K562 (cell line): ENCODE data around the gene CBFA2T2. TPM values are rescaled to one million over a fixed set of nuclear protein-coding genes. Genes with fewer than 3 reads are reported as not detected.
A peak's percentile ranks its signal among the peaks of the same experiment; 100 is the strongest.

ENCODE experiments used
- ATAC-seq: fragments of 200-7000 bp; cut with Tn5 transposase; 3 replicates; pipeline ENCODE4 v1.9.1; 2020; ENCODE audit warnings: moderate library complexity
- BruUV-seq: library from RNA; stranded (reverse); fragments of 400-500 nt; replicated peaks from 2 replicates; lab custom pipeline; 2021; lab: Mats Ljungman, UMichigan
- CTCF ChIA-PET: fragments of 300-600 bp; formaldehyde crosslinking; extraction: SDS; loops from one replicate; lab custom pipeline; 2021; ENCODE audit warnings: low intra/inter-chr PET ratio; lab: Yijun Ruan, JAX
- POLR2A ChIA-PET: fragments of 300-600, 350-650 bp; sonication (Branson Sonifier 250); formaldehyde crosslinking; extraction: SDS; loops from one replicate; lab custom pipeline; 2021; ENCODE audit warnings: antibody characterized with exemption, inconsistent platforms; lab: Yijun Ruan, JAX
- DNase-seq, 4 experiments: peaks; one replicate each; pipeline versions ENCODE4 v3.0.0 to v3.0.0-alpha.2; 2011 to 2018; ENCODE audit warnings: low spot score in 3 of 4, mixed read lengths in 3 of 4; ENCODE audit errors: extremely low read depth in 1 of 4
- FAIRE-seq: peaks from 2 replicates; lab custom pipeline; 2011; peaks lifted over from hg19 to GRCh38; lab: Jason Lieb, UNC
- H2AFZ ChIP-seq: 2 replicates; pipeline ENCODE4 v1.6.0; 2011; ENCODE audit warnings: low read depth, low read length, control low read depth, inconsistent platforms
- H3K27ac ChIP-seq: fragments of 200-600 bp; 3 replicates; pipeline ENCODE4 v1.8.0; 2011; ENCODE audit warnings: low read depth, mild to moderate bottlenecking, control low read depth, inconsistent platforms, low read length, moderate library complexity, mixed read lengths; ENCODE audit errors: extremely low read depth
- H3K27me3 ChIP-seq, 2 experiments: fragments of 300-600 bp in 1 of 2; 2 replicates in 1 of 2; 3 replicates in 1 of 2; pipeline versions ENCODE4 v1.6.0 to v1.8.0; 2011; ENCODE audit warnings: inconsistent platforms in 2 of 2, low read length in 2 of 2, mild to moderate bottlenecking in 1 of 2, mixed read lengths in 1 of 2, moderate library complexity in 1 of 2; ENCODE audit not compliant: control insufficient read depth in 2 of 2, insufficient read depth in 2 of 2
- H3K36me3 ChIP-seq: fragments of 300-600 bp; 3 replicates; pipeline ENCODE4 v1.8.0; 2011; ENCODE audit warnings: mild to moderate bottlenecking, low read length, inconsistent platforms; ENCODE audit not compliant: control insufficient read depth, insufficient read depth
- H3K4me1 ChIP-seq, 2 experiments: fragments of 200-600 bp in 1 of 2; replicated peaks in 1 of 2; 2 replicates in 1 of 2; 3 replicates in 1 of 2; pipeline versions ENCODE4 v1.5.1 to v1.8.0; 2011; ENCODE audit warnings: inconsistent platforms in 2 of 2, low read length in 2 of 2, mild to moderate bottlenecking in 1 of 2, mixed read lengths in 1 of 2, moderate library complexity in 1 of 2; ENCODE audit not compliant: control insufficient read depth in 2 of 2, insufficient read depth in 2 of 2
- H3K4me2 ChIP-seq: 2 replicates; pipeline ENCODE4 v1.6.1; 2011; ENCODE audit warnings: low read length, control low read depth, inconsistent platforms, mixed read lengths; ENCODE audit not compliant: insufficient read depth
- H3K4me3 ChIP-seq: fragments of 200-600 bp; sonication (generic), shearing (Covaris generic); 2 replicates; pipeline ENCODE4 v1.5.1; 2016; ENCODE audit warnings: control low read depth, inconsistent platforms
- H3K79me2 ChIP-seq: fragments of 200-600 bp; 3 replicates; pipeline ENCODE4 v1.8.0; 2011; ENCODE audit warnings: low read length, inconsistent platforms; ENCODE audit not compliant: control insufficient read depth, insufficient read depth
- H3K9ac ChIP-seq, 2 experiments: 2 replicates each; pipeline versions ENCODE4 v1.6.0 to v1.6.1; 2011; ENCODE audit warnings: low read depth in 2 of 2, low read length in 2 of 2, control low read depth in 1 of 2, inconsistent platforms in 1 of 2, mild to moderate bottlenecking in 1 of 2, mixed read lengths in 1 of 2; ENCODE audit not compliant: insufficient read depth in 1 of 2
- H3K9me1 ChIP-seq: one replicate; pipeline ENCODE4 v1.6.0; 2011; ENCODE audit warnings: inconsistent platforms, mild to moderate bottlenecking, low read length, moderate library complexity; ENCODE audit not compliant: control insufficient read depth, insufficient read depth
- H3K9me3 ChIP-seq: replicated peaks from 2 replicates; pipeline ENCODE4 v1.5.1; 2011; ENCODE audit warnings: low read depth, low read length, inconsistent platforms; ENCODE audit not compliant: control insufficient read depth, insufficient read depth
- H4K20me1 ChIP-seq: replicated peaks from 2 replicates; pipeline ENCODE4 v1.6.1; 2011; ENCODE audit warnings: low read length, inconsistent platforms, mixed read lengths; ENCODE audit not compliant: control insufficient read depth, insufficient read depth
- ATF1 ChIP-seq, 2 experiments: fragments of 450-650 bp in 1 of 2; IDR thresholded peaks; 2 replicates each; pipeline ENCODE4 v1.6.1; 2016; ENCODE audit warnings: missing compliant biosample characterization in 1 of 2, missing genetic modification characterization in 1 of 2
- ATF6 ChIP-seq: sonication (generic); formaldehyde crosslinking; IDR thresholded peaks from 2 replicates; pipeline ENCODE4 v1.4.0; 2020; ENCODE audit warnings: mild to moderate bottlenecking, missing genetic modification reagents
- BCOR ChIP-seq: fragments of 450-650 bp; IDR thresholded peaks from 2 replicates; pipeline ENCODE4 v1.6.1; 2016
- BRD4 ChIP-seq: fragments of 200-600 bp; sonication (generic); IDR thresholded peaks from 2 replicates; pipeline ENCODE4 v1.6.1; 2017; ENCODE audit warnings: inconsistent platforms
- HNRNPK ChIP-seq: fragments of 200-400 bp; formaldehyde crosslinking; IDR thresholded peaks from one replicate; pipeline ENCODE4 v1.6.1; 2018; ENCODE audit warnings: mild to moderate bottlenecking, low read depth, low read length; ENCODE audit not compliant: poor library complexity, severe bottlenecking
- KDM1A ChIP-seq, 2 experiments: fragments of 450-650 bp; IDR thresholded peaks; 2 replicates each; pipeline ENCODE4 v1.6.1; 2016; ENCODE audit warnings: mild to moderate bottlenecking in 2 of 2
- MXI1 ChIP-seq: IDR thresholded peaks from 2 replicates; pipeline ENCODE4 v1.6.1; 2011; ENCODE audit warnings: low read depth, mild to moderate bottlenecking, improper control_type of control experiment, low read length
- RBM25 ChIP-seq: fragments of 200-400 bp; formaldehyde crosslinking; IDR thresholded peaks from 2 replicates; pipeline ENCODE4 v1.6.1; 2018; ENCODE audit warnings: low read length, low read depth, moderate library complexity; ENCODE audit not compliant: severe bottlenecking
- TAF1 ChIP-seq: IDR thresholded peaks from 2 replicates; pipeline ENCODE4 v1.6.1; 2011; ENCODE audit warnings: mild to moderate bottlenecking, low read length, moderate library complexity; ENCODE audit not compliant: insufficient read depth, control insufficient read depth, severe bottlenecking; ENCODE audit errors: extremely low read depth
- ZFP30 ChIP-seq: fragments of 250-450 bp; sonication (Bioruptor Pico); IDR thresholded peaks from 2 replicates; pipeline ENCODE4 v1.8.0; 2022; ENCODE audit warnings: moderate library complexity, mild to moderate bottlenecking, inconsistent platforms, borderline replicate concordance
- ZFP36 ChIP-seq: fragments of 150-350 bp; IDR thresholded peaks from 2 replicates; pipeline ENCODE4 v1.6.1; 2018; ENCODE audit warnings: low read length, low read depth; ENCODE audit not compliant: partially characterized antibody
- ZNF12 ChIP-seq: sonication (generic); formaldehyde crosslinking; IDR thresholded peaks from 2 replicates; pipeline ENCODE4 v1.4.0; 2020; ENCODE audit warnings: mild to moderate bottlenecking, missing genetic modification reagents
- WGBS: fragments of 100-300 bp; shearing (Covaris generic); methylation state at CpG from one replicate; pipeline ENCODE4 v1.1.6; 2016; ENCODE audit warnings: low coverage, mixed read lengths; ENCODE audit not compliant: insufficient coverage; ENCODE audit errors: missing lambda C conversion rate; 5-methylcytosine and 5-hydroxymethylcytosine counted together
- in situ Hi-C: fragments of 300-500 bp; cut with MboI; formaldehyde crosslinking; loops from 4 replicates; pipeline ENCODE4 v1.15.0; 2018; ENCODE audit warnings: inconsistent platforms, mixed read lengths
- intact Hi-C: fragments of 100-400 bp; cut with micrococcal nuclease; formaldehyde crosslinking; loops from 2 replicates; pipeline ENCODE4 v1.14.2; 2022
- polyA plus RNA-seq, 8 experiments: library from polyadenylated mRNA; depleted of rRNA in 4 of 8; stranded (reverse) in 5 of 8; unstranded in 3 of 8; fragments of >200 nt; fragmentation: Nextera tagmentation in 2 of 8; fragmentation: Illumina TruSeq in 1 of 8; extraction: Ambion mirVana in 2 of 8; extraction: Trizol in 1 of 8; gene quantifications; 2 replicates each; pipeline versions ENCODE4 v1.2.1 to v1.2.3, GENCODE V29; 2011 to 2014; ENCODE audit warnings: inconsistent platforms in 1 of 8, missing spikeins in 1 of 8
- total RNA-seq, 7 experiments: library from RNA; depleted of rRNA in 6 of 7; stranded (reverse); fragments of >200 nt in 6 of 7; fragmentation: Illumina TruSeq in 2 of 7; extraction: Trizol in 2 of 7; gene quantifications; 2 replicates each; pipeline versions ENCODE4 v1.2.1 to v1.2.3, GENCODE V29; 2011 to 2021; ENCODE audit warnings: low replicate concordance in 1 of 7

CBFA2T2 gene
- total and polyA plus RNA-seq, 9 of the 15 experiments (the other 6 are each of a cell fraction or from before 2014, with no cell fraction given) = 0.27 to 9.6 (median 5.8) TPM

GRCh38 chr20:33466303-33466646, 23.6 kb upstream of the CBFA2T2 start (continued):
- TF ChIP-seq ATF6 (CRISPR knock-in tag) (no peak), TAF1 (no peak)
- TF ChIP-seq, all 486 proteins: peak for 0

GRCh38 chr20:33470457-33470856, 19.4 kb upstream of the CBFA2T2 start:
- WGBS = under 1% methylated on average over 4 of the region's 4 CpGs
- H3K4me1 ChIP-seq = peaks cover 0 to 5% of the 10 kb centered on the region in 2 experiments; a peak in 4 of 5 replicates
- no peaks in the 10 kb centered on the region for H3K79me2 ChIP-seq
- H4K20me1 ChIP-seq = 0 out of 2 replicates have a peak, but pooled peaks cover 4% of the 10 kb centered on the region
- ATAC-seq = no peak
- no peak overlapping the region for H3K9ac ChIP-seq
- no peak overlapping the region for H3K27ac ChIP-seq
- no peaks in the 10 kb centered on the region for H3K36me3 ChIP-seq
- no peaks in the 10 kb centered on the region for H3K9me1 ChIP-seq
- DNase-seq = no peak
- H3K9me3 ChIP-seq = no peaks in the 10 kb centered on the region
- H3K27me3 ChIP-seq = peaks cover 7 to 14% of the 10 kb centered on the region in 2 experiments; a peak in 4 of 5 replicates
- CTCF ChIA-PET = no interaction called here
- POLR2A ChIA-PET = interaction anchor here (0.6 to 1.4 kb wide), 2 partner anchors 10 to 366 kb away, joined by 3 read pairs; no protein-coding TSS in a partner anchor
- H3K4me3 ChIP-seq = no peak overlapping the region
- no peak overlapping the region for H3K4me2 ChIP-seq
- in situ Hi-C loops = no loop called here
- BruUV-seq = no TSS peak
- FAIRE-seq = no peak
- intact Hi-C loops = no loop called here
- TF ChIP-seq ZFP30 (CRISPR knock-in tag) = no peak
- no peak for TF ChIP-seq HNRNPK
- peak; percentile 32 for TF ChIP-seq RBM25
- 0 out of 4 replicates have a peak, but pooled peaks of 1 of the 2 experiments have one; percentile 12 for TF ChIP-seq KDM1A (IDR thresholded peaks at IDR 0.05)
- TF ChIP-seq BRD4 = no peak
- TF ChIP-seq ZFP36 = peak; percentile 60
- no peak for TF ChIP-seq ZNF12 (CRISPR knock-in tag)
- TF ChIP-seq ATF1 (CRISPR knock-in tag; IDR thresholded peaks at IDR 0.05) = no peak
- no peak for TF ChIP-seq ATF1 (tag; IDR thresholded peaks at IDR 0.05)
- TF ChIP-seq MXI1 = no peak
- TF ChIP-seq BCOR = 0 out of 2 replicates have a peak, but pooled peaks have one; percentile 22
- H2AFZ ChIP-seq = no peak overlapping the region
